Hepatocyte (in vitro differentiated cells): ENCODE data around the gene ANO2. TPM values are rescaled to one million over a fixed set of nuclear protein-coding genes. Genes with fewer than 3 reads are reported as not detected.

Source experiments
- DNase-seq: peaks from one replicate; pipeline ENCODE4 v3.0.0-alpha.2; 2016; ENCODE audit warnings: low spot score
- H2AFZ ChIP-seq: fragments of 200-600 bp; sonication (generic); 2 replicates; pipeline ENCODE4 v1.6.0; 2016; ENCODE audit warnings: antibody characterized with exemption, mild to moderate bottlenecking
- H3K27ac ChIP-seq: fragments of 200-600 bp; sonication (generic); 2 replicates; pipeline ENCODE4 v1.5.1; 2016; ENCODE audit warnings: mild to moderate bottlenecking
- H3K27me3 ChIP-seq: fragments of 200-600 bp; sonication (generic); 2 replicates; pipeline ENCODE4 v1.6.1; 2016
- H3K36me3 ChIP-seq: fragments of 200-600 bp; sonication (generic); replicated peaks from 2 replicates; pipeline ENCODE4 v1.5.1; 2016; ENCODE audit warnings: low read depth; ENCODE audit not compliant: insufficient read depth
- H3K4me1 ChIP-seq: fragments of 200-600 bp; sonication (generic); 2 replicates; pipeline ENCODE4 v1.5.1; 2016; ENCODE audit warnings: mild to moderate bottlenecking, moderate library complexity; ENCODE audit not compliant: insufficient read depth
- H3K4me2 ChIP-seq: fragments of 200-600 bp; sonication (generic); 2 replicates; pipeline ENCODE4 v1.6.0; 2016
- H3K4me3 ChIP-seq: fragments of 200-600 bp; sonication (generic); 2 replicates; pipeline ENCODE4 v1.5.1; 2016; ENCODE audit warnings: mild to moderate bottlenecking
- H3K79me2 ChIP-seq: fragments of 200-600 bp; sonication (generic); 2 replicates; pipeline ENCODE4 v1.6.0; 2017; ENCODE audit warnings: mild to moderate bottlenecking
- H3K9me2 ChIP-seq: fragments of 200-600 bp; sonication (generic); replicated peaks from 2 replicates; pipeline ENCODE4 v1.6.0; 2017; ENCODE audit warnings: mild to moderate bottlenecking; ENCODE audit not compliant: insufficient read depth
- H3K9me3 ChIP-seq: fragments of 200-600 bp; sonication (generic); 2 replicates; pipeline ENCODE4 v1.5.1; 2016; ENCODE audit warnings: low read depth, mild to moderate bottlenecking
- H4K20me1 ChIP-seq: fragments of 200-600 bp; sonication (generic); 2 replicates; pipeline ENCODE4 v1.6.0; 2016; ENCODE audit warnings: mild to moderate bottlenecking; ENCODE audit not compliant: insufficient read depth, poor library complexity, severe bottlenecking
- CTCF ChIP-seq: fragments of 200-600 bp; sonication (generic); IDR thresholded peaks from 2 replicates; pipeline ENCODE4 v1.5.1; 2016; ENCODE audit warnings: antibody characterized with exemption, mild to moderate bottlenecking; ENCODE audit not compliant: poor library complexity
- EZH2 ChIP-seq: fragments of 200-600 bp; sonication (generic); IDR thresholded peaks from 2 replicates; pipeline ENCODE4 v1.6.1; 2016; ENCODE audit warnings: antibody characterized with exemption, mild to moderate bottlenecking, borderline replicate concordance
- EZH2phosphoT487 ChIP-seq: fragments of 200-600 bp; sonication (generic); IDR thresholded peaks from one replicate; pipeline ENCODE4 v1.6.1; 2018; ENCODE audit warnings: antibody characterized with exemption, mild to moderate bottlenecking, low read depth, moderate library complexity; ENCODE audit not compliant: unreplicated experiment, severe bottlenecking
- WGBS: methylation state at CpG from one replicate; pipeline ENCODE4 v1.1.6; 2016; ENCODE audit warnings: low lambda C conversion rate; ENCODE audit errors: missing lambda C conversion rate; 5-methylcytosine and 5-hydroxymethylcytosine counted together
- polyA plus RNA-seq: library from polyadenylated mRNA; unstranded; fragments of >200 nt; fragmentation: Nextera tagmentation; extraction: Ambion mirVana; gene quantifications from 2 replicates; pipeline ENCODE4 v1.2.1, GENCODE V29; 2016
- total RNA-seq: library from RNA; depleted of rRNA; stranded (reverse); fragments of >200 nt; gene quantifications from 2 replicates; pipeline ENCODE4 v1.2.3, GENCODE V29; 2014

ANO2 gene
- total and polyA plus RNA-seq, 2 experiments from 2014 or later = 1.0 to 1.9 TPM

- H3K27ac ChIP-seq = peak overlapping the region; percentile 64
- H3K9me3 ChIP-seq = no peaks in the 10 kb centered on the region
- H3K27me3 ChIP-seq = no peaks in the 10 kb centered on the region
These were observed 383.2 kb downstream of the ANO2 start for GRCh38 chr12:5561846-5562245.

GRCh38 chr12:5561057-5561456 lies 384.0 kb downstream of the ANO2 start:
- Histone ChIP-seq H3K27me3 (no peaks in the 10 kb centered on the region), H3K27ac (no peak overlapping the region), H3K4me3 (no peak overlapping the region), H3K9me2 (no peaks in the 10 kb centered on the region), H3K4me1 (no peaks in the 10 kb centered on the region), H2AFZ (no peak overlapping the region), H3K36me3 (no peaks in the 10 kb centered on the region), H3K4me2 (no peak overlapping the region), H4K20me1 (no peaks in the 10 kb centered on the region), H3K9me3 (no peaks in the 10 kb centered on the region), H3K79me2 (no peaks in the 10 kb centered on the region)
- WGBS = 77% methylated on average over 6 of the region's 6 CpGs
- no peak for TF ChIP-seq CTCF
- no peak for TF ChIP-seq EZH2
- TF ChIP-seq EZH2phosphoT487 = no peak
- no peak for DNase-seq

More at GRCh38 chr12:5561846-5562245, 383.2 kb downstream of the ANO2 start:
- DNase-seq = peak; percentile 46
- Histone ChIP-seq H3K36me3 (no peaks in the 10 kb centered on the region), H4K20me1 (no peaks in the 10 kb centered on the region), H3K4me2 (no peak overlapping the region), H3K4me1 (peaks cover 3% of the 10 kb centered on the region), H3K9me2 (no peaks in the 10 kb centered on the region), H2AFZ (no peak overlapping the region), H3K79me2 (no peaks in the 10 kb centered on the region), H3K4me3 (no peak overlapping the region)
- WGBS = 72% methylated on average over 6 of the region's 6 CpGs
- TF ChIP-seq CTCF = no peak
- TF ChIP-seq EZH2phosphoT487 = no peak
- TF ChIP-seq EZH2 = no peak

- Histone ChIP-seq H3K4me3 (no peak overlapping the region), H3K27me3 (no peaks in the 10 kb centered on the region), H3K9me3 (no peaks in the 10 kb centered on the region), H3K79me2 (no peaks in the 10 kb centered on the region), H3K36me3 (no peaks in the 10 kb centered on the region), H3K27ac (no peak overlapping the region), H4K20me1 (no peaks in the 10 kb centered on the region), H2AFZ (no peak overlapping the region), H3K4me1 (no peaks in the 10 kb centered on the region), H3K9me2 (no peaks in the 10 kb centered on the region), H3K4me2 (no peak overlapping the region)
- no peak for TF ChIP-seq EZH2phosphoT487
- no peak for TF ChIP-seq EZH2
- no peak for TF ChIP-seq CTCF
- no peak for DNase-seq
- WGBS = 86% methylated on average over 4 of the region's 4 CpGs
These were observed 384.8 kb downstream of the ANO2 start for GRCh38 chr12:5560265-5560664.

GRCh38 chr12:5557906-5558305 lies 387.2 kb downstream of the ANO2 start:
- Histone ChIP-seq H2AFZ (no peak overlapping the region), H4K20me1 (no peaks in the 10 kb centered on the region), H3K4me1 (no peaks in the 10 kb centered on the region), H3K36me3 (no peaks in the 10 kb centered on the region), H3K27me3 (no peaks in the 10 kb centered on the region), H3K27ac (no peak overlapping the region), H3K9me2 (no peaks in the 10 kb centered on the region), H3K4me2 (no peak overlapping the region), H3K4me3 (no peak overlapping the region), H3K9me3 (no peaks in the 10 kb centered on the region), H3K79me2 (no peaks in the 10 kb centered on the region)
- 11% methylated on average over 4 of the region's 4 CpGs for WGBS
- TF ChIP-seq EZH2phosphoT487 (no peak), EZH2 (no peak), CTCF (no peak)
- DNase-seq = no peak
